ENCODE results near the gene KRT4.

DNA sequence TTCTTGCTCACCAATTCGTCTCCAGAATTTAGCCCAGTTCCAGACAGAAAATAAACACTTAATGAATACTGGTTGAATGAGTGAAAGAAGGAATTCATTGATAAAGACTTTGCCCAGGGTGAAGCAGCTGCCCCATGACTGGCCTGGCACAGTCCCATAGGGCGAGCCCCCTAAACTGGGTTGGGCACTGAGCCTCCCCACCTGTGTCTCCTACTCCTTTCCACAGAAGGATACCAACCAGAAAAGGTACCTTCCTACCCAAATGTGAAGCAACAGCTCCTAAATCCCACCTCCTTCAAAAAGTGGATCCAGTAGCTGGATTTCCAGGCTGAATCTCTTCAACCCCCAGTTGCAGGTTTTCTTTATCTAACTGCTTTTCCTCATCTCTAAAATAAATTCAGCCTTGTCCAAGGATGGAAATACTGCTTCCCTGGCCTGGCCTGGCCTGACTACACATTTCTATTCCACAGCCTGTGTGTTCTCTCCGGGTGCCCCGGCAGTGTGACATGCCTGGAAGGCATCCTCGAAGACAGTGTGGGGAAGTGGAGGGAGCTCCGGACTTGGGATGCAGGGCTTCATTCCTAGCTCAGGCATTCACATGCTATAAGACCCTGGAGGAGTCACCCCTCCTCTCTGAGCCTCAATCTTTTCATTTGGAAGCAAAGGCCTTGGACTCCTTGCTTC lies 25.6 kb downstream of the KRT4 start:
- TF ChIP-seq POLR2A (IDR thresholded peaks at IDR 0.05; ENCODE audit: low read length) = no peak
- TF ChIP-seq GATA1 (IDR thresholded peaks at IDR 0.05; ENCODE audit: low read depth, low read length) = no peak

Measured in erythroblast (primary cell).